ENCODE results near the gene LIMS4. TPM values are rescaled to one million over a fixed set of nuclear protein-coding genes. Genes with fewer than 3 reads are reported as not detected.
"Not testable (repeated sequence)": the region's sequence is repeated elsewhere in the genome, so short reads cannot be mapped to it uniquely, and the experiment has no call there.

The LIMS4 gene
- total and polyA plus RNA-seq, 2 of the 13 experiments (the other 11 are each of a cell fraction or from before 2014, with no cell fraction given): 0.86 to 1.1 TPM

DNA sequence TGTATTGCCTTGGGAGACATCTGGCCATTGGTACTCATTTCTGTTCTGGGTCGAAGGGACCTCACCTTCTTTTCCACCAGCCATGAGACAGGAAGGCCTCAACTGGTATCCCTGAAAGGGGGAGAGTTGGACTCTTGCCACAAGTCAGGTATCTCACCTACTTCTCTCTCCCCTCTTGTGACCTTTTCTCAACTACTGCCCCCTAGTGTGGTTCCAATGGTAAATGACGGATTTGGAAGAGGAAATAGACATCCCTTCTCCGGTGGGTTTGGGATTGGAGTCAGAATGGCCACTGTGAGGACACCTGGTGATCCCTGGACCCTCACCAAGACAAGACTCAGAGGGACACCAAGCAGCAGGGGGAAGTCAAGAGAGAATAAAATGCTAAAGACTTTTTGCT, 21.9 kb upstream of the LIMS4 start:
- BruUV-seq (replicated peaks); H3K36me3 ChIP-seq (replicated peaks in 1 of 2; ENCODE audit: control insufficient read depth in 1 of 2, insufficient read depth in 2 of 2, low read length in 2 of 2); H3K79me2 ChIP-seq (ENCODE audit: insufficient read depth, low read length); FAIRE-seq; H3K9me3 ChIP-seq (ENCODE audit: low read length); H3K4me1 ChIP-seq (ENCODE audit: insufficient read depth, low read length); H3K4me3 ChIP-seq (replicated peaks in 1 of 3; ENCODE audit: insufficient read depth in 1 of 3, low read depth in 2 of 3, low read length in 3 of 3); H3K27me3 ChIP-seq (ENCODE audit: control insufficient read depth in 1 of 2, insufficient read depth in 2 of 2, low read length in 2 of 2); CTCF ChIA-PET (ENCODE audit: low intra/inter-chr PET ratio, low total read pairs); H4K20me1 ChIP-seq (ENCODE audit: insufficient read depth, low read length); DNase-seq (ENCODE audit: low spot score); intact Hi-C loops (cut with micrococcal nuclease; ENCODE audit: unreplicated experiment); H3K27ac ChIP-seq (ENCODE audit: extremely low read length, insufficient read depth, low read length); in situ Hi-C loops (cut with HindIII; ENCODE audit: extremely low pct_ligation_motif_present, low pct_unique_long_range_greater_than_20kb); POLR2A ChIA-PET; H3K9ac ChIP-seq (ENCODE audit: insufficient read depth, low read depth, low read length); H2AFZ ChIP-seq (ENCODE audit: low read length); ATAC-seq; H3K4me2 ChIP-seq (ENCODE audit: low read depth, low read length): not testable (repeated sequence)
- WGBS (ENCODE audit: low lambda C conversion rate): no CpG with 5 or more reads among the region's 3 CpGs

DNA sequence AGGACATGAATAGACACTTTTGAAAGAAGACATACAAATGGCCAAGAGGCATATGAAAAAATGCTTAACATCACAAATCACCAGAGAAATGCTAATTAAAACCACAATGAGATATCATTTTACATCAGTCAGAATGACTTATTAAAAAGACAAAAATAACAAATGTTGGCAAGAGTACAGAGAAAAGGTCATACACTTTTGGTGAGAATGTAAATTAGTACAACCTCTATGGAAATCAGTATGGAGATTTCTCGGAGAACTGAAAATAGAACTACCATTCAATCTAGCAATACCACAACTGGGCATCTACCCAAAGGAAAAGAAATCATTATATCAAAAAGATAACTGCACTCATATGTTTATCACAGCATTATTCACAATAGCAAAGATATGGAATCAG, 16.4 kb upstream of the LIMS4 start:
- ATAC-seq; H3K4me1 ChIP-seq (ENCODE audit: insufficient read depth, low read length); in situ Hi-C loops (cut with HindIII; ENCODE audit: extremely low pct_ligation_motif_present, low pct_unique_long_range_greater_than_20kb); CTCF ChIA-PET (ENCODE audit: low intra/inter-chr PET ratio, low total read pairs); H3K27me3 ChIP-seq (ENCODE audit: control insufficient read depth in 1 of 2, insufficient read depth in 2 of 2, low read length in 2 of 2); H2AFZ ChIP-seq (ENCODE audit: low read length); H3K27ac ChIP-seq (ENCODE audit: extremely low read length, insufficient read depth, low read length); H3K4me3 ChIP-seq (replicated peaks in 1 of 3; ENCODE audit: insufficient read depth in 1 of 3, low read depth in 2 of 3, low read length in 3 of 3); DNase-seq (ENCODE audit: low spot score); H3K9ac ChIP-seq (ENCODE audit: insufficient read depth, low read depth, low read length); H3K36me3 ChIP-seq (replicated peaks in 1 of 2; ENCODE audit: control insufficient read depth in 1 of 2, insufficient read depth in 2 of 2, low read length in 2 of 2); intact Hi-C loops (cut with micrococcal nuclease; ENCODE audit: unreplicated experiment); H3K79me2 ChIP-seq (ENCODE audit: insufficient read depth, low read length); H3K9me3 ChIP-seq (ENCODE audit: low read length); H4K20me1 ChIP-seq (ENCODE audit: insufficient read depth, low read length); POLR2A ChIA-PET; BruUV-seq (replicated peaks); FAIRE-seq; H3K4me2 ChIP-seq (ENCODE audit: low read depth, low read length): not testable (repeated sequence)
- WGBS (ENCODE audit: low lambda C conversion rate): no CpG with 5 or more reads among the region's 1 CpG

GRCh38 chr2:110482697-110483096, 10.1 kb upstream of the LIMS4 start:
- H3K79me2 ChIP-seq (ENCODE audit: insufficient read depth, low read length); FAIRE-seq; H3K9me3 ChIP-seq (ENCODE audit: low read length); H3K4me2 ChIP-seq (ENCODE audit: low read depth, low read length); H3K27me3 ChIP-seq (ENCODE audit: control insufficient read depth in 1 of 2, insufficient read depth in 2 of 2, low read length in 2 of 2); H3K4me3 ChIP-seq (replicated peaks in 1 of 3; ENCODE audit: insufficient read depth in 1 of 3, low read depth in 2 of 3, low read length in 3 of 3); H3K36me3 ChIP-seq (replicated peaks in 1 of 2; ENCODE audit: control insufficient read depth in 1 of 2, insufficient read depth in 2 of 2, low read length in 2 of 2); H3K9ac ChIP-seq (ENCODE audit: insufficient read depth, low read depth, low read length); H3K27ac ChIP-seq (ENCODE audit: extremely low read length, insufficient read depth, low read length); in situ Hi-C loops (cut with HindIII; ENCODE audit: extremely low pct_ligation_motif_present, low pct_unique_long_range_greater_than_20kb); DNase-seq (ENCODE audit: low spot score); POLR2A ChIA-PET; ATAC-seq; H3K4me1 ChIP-seq (ENCODE audit: insufficient read depth, low read length); H4K20me1 ChIP-seq (ENCODE audit: insufficient read depth, low read length); intact Hi-C loops (cut with micrococcal nuclease; ENCODE audit: unreplicated experiment); CTCF ChIA-PET (ENCODE audit: low intra/inter-chr PET ratio, low total read pairs); BruUV-seq (replicated peaks); H2AFZ ChIP-seq (ENCODE audit: low read length): not testable (repeated sequence)
- WGBS (ENCODE audit: low lambda C conversion rate): no CpG with 5 or more reads among the region's 4 CpGs

- in situ Hi-C loops (cut with HindIII; ENCODE audit: extremely low pct_ligation_motif_present, low pct_unique_long_range_greater_than_20kb); H3K27ac ChIP-seq (ENCODE audit: extremely low read length, insufficient read depth, low read length); H3K27me3 ChIP-seq (ENCODE audit: control insufficient read depth in 1 of 2, insufficient read depth in 2 of 2, low read length in 2 of 2); H3K36me3 ChIP-seq (replicated peaks in 1 of 2; ENCODE audit: control insufficient read depth in 1 of 2, insufficient read depth in 2 of 2, low read length in 2 of 2); H3K9ac ChIP-seq (ENCODE audit: insufficient read depth, low read depth, low read length); POLR2A ChIA-PET; FAIRE-seq; intact Hi-C loops (cut with micrococcal nuclease; ENCODE audit: unreplicated experiment); H3K4me3 ChIP-seq (replicated peaks in 1 of 3; ENCODE audit: insufficient read depth in 1 of 3, low read depth in 2 of 3, low read length in 3 of 3); H3K4me2 ChIP-seq (ENCODE audit: low read depth, low read length); H3K9me3 ChIP-seq (ENCODE audit: low read length); H3K79me2 ChIP-seq (ENCODE audit: insufficient read depth, low read length); H3K4me1 ChIP-seq (ENCODE audit: insufficient read depth, low read length); H2AFZ ChIP-seq (ENCODE audit: low read length); H4K20me1 ChIP-seq (ENCODE audit: insufficient read depth, low read length); DNase-seq (ENCODE audit: low spot score); CTCF ChIA-PET (ENCODE audit: low intra/inter-chr PET ratio, low total read pairs); BruUV-seq (replicated peaks): not testable (repeated sequence)
- WGBS (ENCODE audit: low lambda C conversion rate): no CpG with 5 or more reads among the region's 3 CpGs
- peak; percentile 74 for ATAC-seq
Observed at GRCh38 chr2:110481200-110481599, 8.6 kb upstream of the LIMS4 start.

All from HepG2 (cell line).